OCI-LY7 (cell line): ENCODE measurements around the gene NPY. TPM values are rescaled to one million over a fixed set of nuclear protein-coding genes. Genes with fewer than 3 reads are reported as not detected.

Experiments
- BruUV-seq: library from RNA; stranded (reverse); fragments of 400-500 nt; replicated peaks from 2 replicates; lab custom pipeline; 2021; lab: Mats Ljungman, UMichigan
- CTCF ChIA-PET: fragments of 300-600 bp; sonication (Branson Sonifier 250); formaldehyde crosslinking; loops from one replicate; lab custom pipeline; 2022; ENCODE audit warnings: antibody characterized with exemption; ENCODE audit not compliant: unreplicated experiment; lab: Charles Lee
- POLR2A ChIA-PET: fragments of 300-600 bp; sonication (Branson Sonifier 250); formaldehyde crosslinking; loops from one replicate; lab custom pipeline; 2022; ENCODE audit warnings: antibody characterized with exemption; lab: Charles Lee
- DNase-seq: peaks from one replicate; pipeline ENCODE4 v3.0.0-alpha.2; 2015; ENCODE audit warnings: low spot score
- H2AFZ ChIP-seq: fragments of 200-600 bp; sonication (generic), shearing (Covaris generic); 2 replicates; pipeline ENCODE4 v1.6.1; 2014; ENCODE audit warnings: mild to moderate bottlenecking, antibody characterized with exemption, low read length, moderate library complexity
- H3K27ac ChIP-seq: fragments of 200-600 bp; sonication (generic); 2 replicates; pipeline ENCODE4 v1.5.1; 2014; ENCODE audit warnings: mixed run types, low read depth, mild to moderate bottlenecking, moderate library complexity, low read length, inconsistent platforms; ENCODE audit not compliant: poor library complexity, severe bottlenecking
- H3K36me3 ChIP-seq: fragments of 200-600 bp; sonication (generic); 2 replicates; pipeline ENCODE4 v1.6.1; 2014; ENCODE audit warnings: mild to moderate bottlenecking, antibody characterized with exemption, low read length, moderate library complexity, mixed read lengths; ENCODE audit not compliant: insufficient read depth
- H3K4me1 ChIP-seq: fragments of 200-600 bp; sonication (generic); 2 replicates; pipeline ENCODE4 v1.5.1; 2014; ENCODE audit warnings: mild to moderate bottlenecking, low read length; ENCODE audit not compliant: insufficient read depth, poor library complexity, severe bottlenecking
- H3K4me2 ChIP-seq: fragments of 200-600 bp; sonication (generic); 2 replicates; pipeline ENCODE4 v1.6.1; 2014; ENCODE audit warnings: mild to moderate bottlenecking, low read length
- H3K4me3 ChIP-seq: fragments of 200-600 bp; sonication (generic); 2 replicates; pipeline ENCODE4 v1.5.1; 2014; ENCODE audit warnings: mild to moderate bottlenecking, low read depth, low read length; ENCODE audit not compliant: poor library complexity, severe bottlenecking
- H3K79me2 ChIP-seq: fragments of 200-600 bp; sonication (generic); 2 replicates; pipeline ENCODE4 v1.6.1; 2016; ENCODE audit warnings: low read depth, mild to moderate bottlenecking, low read length, moderate library complexity, mixed read lengths; ENCODE audit not compliant: insufficient read depth
- H3K9me2 ChIP-seq: fragments of 200-600 bp; sonication (generic); 2 replicates; pipeline ENCODE4 v1.6.1; 2016; ENCODE audit warnings: mild to moderate bottlenecking, low read length, mixed read lengths; ENCODE audit not compliant: insufficient read depth
- H3K9me3 ChIP-seq: fragments of 200-600 bp; sonication (generic); 2 replicates; pipeline ENCODE4 v1.6.1; 2014; ENCODE audit warnings: mild to moderate bottlenecking, mixed run types, low read length, mixed read lengths
- H4K20me1 ChIP-seq: fragments of 200-600 bp; sonication (generic); 2 replicates; pipeline ENCODE4 v1.6.1; 2014; ENCODE audit warnings: mild to moderate bottlenecking, antibody characterized with exemption, low read length, moderate library complexity, mixed read lengths; ENCODE audit not compliant: insufficient read depth
- CTCF ChIP-seq: fragments of 200-600 bp; sonication (generic); conservative IDR thresholded peaks from 2 replicates; pipeline ENCODE4 v1.5.1; 2014; ENCODE audit warnings: mild to moderate bottlenecking, antibody characterized with exemption, low read length, moderate library complexity, mixed read lengths
- EZH2phosphoT487 ChIP-seq: fragments of 200-600 bp; sonication (generic); IDR thresholded peaks from 2 replicates; pipeline ENCODE4 v1.6.1; 2018; ENCODE audit warnings: low read depth, borderline replicate concordance, mild to moderate bottlenecking, mixed run types, antibody characterized with exemption, low read length, moderate library complexity, mixed read lengths
- intact Hi-C: fragments of 100-400 bp; cut with micrococcal nuclease; formaldehyde crosslinking; loops from one replicate; pipeline ENCODE4 v1.10.0; 2022; ENCODE audit not compliant: unreplicated experiment
- total RNA-seq, 2 experiments: library from RNA; depleted of rRNA in 1 of 2; stranded (reverse); fragments of >200 nt in 1 of 2; shearing (Covaris generic) in 1 of 2; gene quantifications; 2 replicates each; pipeline ENCODE4 v1.2.3, GENCODE V29; 2014 to 2022

Gene NPY
- total RNA-seq, 2 experiments from 2014 or later = not detected

DNA sequence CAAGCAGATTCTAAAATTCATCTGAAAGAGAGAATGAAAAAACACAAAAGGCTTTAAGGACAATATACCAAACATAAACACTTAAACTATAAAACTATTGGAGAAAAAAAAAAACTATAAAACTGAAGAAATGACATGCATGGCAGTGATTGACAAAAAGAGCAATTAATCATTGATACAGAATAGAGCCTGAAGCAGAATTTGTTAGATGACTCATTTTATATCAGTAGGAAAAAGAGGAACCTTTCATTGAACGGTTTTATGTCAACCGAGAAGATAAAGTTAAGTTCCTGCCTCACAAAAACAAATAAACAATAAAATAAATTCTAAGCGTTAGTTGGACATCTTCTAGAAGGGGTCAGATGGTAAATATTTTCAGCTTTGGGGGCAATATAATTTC is 23.3 kb downstream of the NPY start:
- CTCF ChIA-PET = no interaction called here
- no TSS peak for BruUV-seq
- Histone ChIP-seq H2AFZ (no peak overlapping the region), H3K9me2 (no peaks in the 10 kb centered on the region), H3K9me3 (no peaks in the 10 kb centered on the region), H3K4me2 (no peak overlapping the region), H3K36me3 (no peaks in the 10 kb centered on the region), H3K4me3 (no peak overlapping the region), H4K20me1 (no peaks in the 10 kb centered on the region), H3K27ac (no peak overlapping the region), H3K4me1 (peaks cover under 1% of the 10 kb centered on the region), H3K79me2 (no peaks in the 10 kb centered on the region)
- POLR2A ChIA-PET = interaction anchor here (0.7 to 1.3 kb wide), 4 partner anchors 8 to 39 kb away, joined by 3 to 4 read pairs (median 4); no protein-coding TSS in a partner anchor
- no peak for DNase-seq
- TF ChIP-seq CTCF (no peak), EZH2phosphoT487 (no peak)
- intact Hi-C loops = no loop called here

GRCh38 chr7:24312588-24312987 is 28.6 kb downstream of the NPY start:
- ChIA-PET POLR2A (interaction anchor here (0.8 to 2.9 kb wide), 3 partner anchors 11 to 69 kb away, joined by 3 to 17 read pairs (median 3); no protein-coding TSS in a partner anchor), CTCF (no interaction called here)
- TF ChIP-seq EZH2phosphoT487 (no peak), CTCF (no peak)

DNA sequence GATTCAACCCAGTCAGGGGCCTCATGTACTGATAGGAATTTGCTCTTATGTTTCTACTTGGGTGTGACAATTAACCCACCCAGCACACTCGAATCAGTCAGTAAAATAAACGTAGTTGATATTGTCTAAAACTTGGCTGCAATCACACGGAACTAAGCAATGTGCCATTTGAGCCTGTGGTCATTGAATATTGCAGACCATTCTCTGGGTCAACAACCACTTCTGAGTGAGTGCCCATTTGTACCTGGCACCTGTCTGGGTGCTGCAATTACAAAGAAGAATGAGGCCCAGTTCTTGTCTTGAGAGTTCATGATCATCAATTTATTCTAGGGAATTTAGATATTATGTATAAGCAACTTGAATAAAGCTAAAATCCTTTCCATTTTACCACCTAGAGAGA is 29.8 kb downstream of the NPY start:
- no peak for DNase-seq
- Histone ChIP-seq H4K20me1 (no peaks in the 10 kb centered on the region), H3K4me1 (peaks cover 4% of the 10 kb centered on the region), H2AFZ (peak overlapping the region; percentile 58; the same call in 1 of the 2 replicates), H3K9me2 (no peaks in the 10 kb centered on the region), H3K27ac (no peak overlapping the region), H3K36me3 (no peaks in the 10 kb centered on the region), H3K79me2 (no peaks in the 10 kb centered on the region), H3K4me3 (no peak overlapping the region), H3K4me2 (no peak overlapping the region), H3K9me3 (no peaks in the 10 kb centered on the region)
- ChIA-PET CTCF (no interaction called here), POLR2A (interaction anchor here (0.5 to 2.9 kb wide), 4 partner anchors 11 to 72 kb away, joined by 3 to 17 read pairs (median 6); no protein-coding TSS in a partner anchor)
- BruUV-seq = no TSS peak
- intact Hi-C loops = no loop called here
- TF ChIP-seq EZH2phosphoT487 (no peak), CTCF (no peak)

More at GRCh38 chr7:24312588-24312987, 28.6 kb downstream of the NPY start:
- no TSS peak for BruUV-seq
- no peak overlapping the region for H2AFZ ChIP-seq
- H3K79me2 ChIP-seq = no peaks in the 10 kb centered on the region
- no peaks in the 10 kb centered on the region for H4K20me1 ChIP-seq
- no peaks in the 10 kb centered on the region for H3K4me1 ChIP-seq
- no peaks in the 10 kb centered on the region for H3K9me3 ChIP-seq
- no peak overlapping the region for H3K27ac ChIP-seq
- H3K4me3 ChIP-seq = no peak overlapping the region
- no peak for DNase-seq
- no peaks in the 10 kb centered on the region for H3K36me3 ChIP-seq
- intact Hi-C loops = no loop called here
- H3K9me2 ChIP-seq = no peaks in the 10 kb centered on the region
- no peak overlapping the region for H3K4me2 ChIP-seq
